ENCODE data around the gene SRRM2. TPM values are rescaled to one million over a fixed set of nuclear protein-coding genes. Genes with fewer than 3 reads are reported as not detected.

The SRRM2 gene
- total RNA-seq, 1 donor = 130 TPM

DNA sequence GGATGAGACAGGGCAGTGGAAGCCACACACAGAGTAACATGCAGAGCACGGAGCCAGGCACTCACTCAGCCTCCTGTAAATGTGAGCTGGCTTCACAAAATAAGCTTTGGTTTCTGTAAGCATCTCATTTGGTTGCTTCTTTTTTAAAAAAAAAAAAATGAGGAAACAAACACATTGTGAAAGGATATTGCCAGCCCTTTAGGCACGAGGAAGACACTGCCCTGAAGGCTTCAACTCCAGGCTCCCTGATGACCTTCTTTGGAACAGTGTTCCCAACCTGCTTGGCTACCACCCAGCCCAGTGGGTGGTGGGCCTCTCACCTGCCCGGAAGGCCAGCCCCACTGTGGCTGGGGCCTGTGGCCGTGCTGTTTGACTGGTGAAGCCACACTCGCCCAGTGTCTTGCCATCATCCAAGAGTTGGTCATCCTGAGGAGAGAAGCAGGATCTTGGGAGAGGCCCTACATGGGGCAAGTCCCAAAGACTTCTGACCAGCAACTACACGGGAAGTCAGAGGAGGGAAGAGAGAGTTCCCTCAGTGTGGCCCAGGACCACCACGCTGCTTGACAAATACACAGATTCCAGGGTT lies 22.8 kb downstream of the SRRM2 start:
- DNase-seq (ENCODE audit: low read depth in 2 of 3, low spot score in 2 of 3) = no peak

DNA sequence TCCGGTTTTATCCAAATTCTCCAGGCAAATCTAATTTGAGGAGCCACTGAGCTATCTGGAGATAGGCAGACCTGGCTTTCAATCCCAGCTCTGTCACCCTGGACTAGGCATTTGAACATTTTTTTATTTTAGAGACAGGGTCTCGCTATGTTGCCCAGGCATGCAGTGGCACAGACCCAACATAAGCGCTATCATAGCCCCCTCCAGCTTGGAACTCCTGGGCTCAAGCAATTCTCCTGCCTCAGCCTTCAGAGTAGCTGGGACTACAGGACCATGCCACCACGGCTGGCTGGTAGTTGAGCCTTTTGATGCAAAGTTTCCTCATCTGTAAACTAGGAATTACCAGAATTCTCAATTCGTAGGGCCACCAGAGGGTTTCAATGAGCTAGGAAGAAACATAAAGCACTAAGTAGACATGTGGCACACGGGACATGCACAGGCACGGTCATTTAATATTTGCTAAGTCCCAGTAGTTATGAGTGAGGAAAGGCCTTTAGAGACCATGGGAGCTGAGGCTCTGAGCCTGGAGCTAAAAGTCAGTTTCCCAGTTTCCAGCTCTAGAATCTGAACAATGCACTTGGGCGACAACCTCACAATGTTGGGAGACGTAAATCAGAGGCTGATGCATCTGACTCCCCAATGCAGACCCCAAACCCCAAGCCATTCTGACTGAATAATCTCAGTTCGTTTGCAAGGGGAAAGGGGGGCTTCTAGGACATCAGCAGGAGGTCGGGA lies 23.5 kb downstream of the SRRM2 start:
- no peak for DNase-seq (ENCODE audit: low read depth in 2 of 3, low spot score in 2 of 3)

- DNase-seq (ENCODE audit: low read depth in 2 of 3, low spot score in 2 of 3) = no peak
Measured at GRCh38 chr16:2776500-2777139, 24.2 kb downstream of the SRRM2 start.

GRCh38 chr16:2777231-2777902 lies 24.9 kb downstream of the SRRM2 start, which contains the start of gene ELOB:
TSS of gene ELOB (minus strand) at chr16:2777280. CDS start at chr16:2777239, 41 bp downstream.
- peak; percentile 81 to 91 (median 89) for DNase-seq (ENCODE audit: low read depth in 2 of 3, low spot score in 2 of 3)

DNA sequence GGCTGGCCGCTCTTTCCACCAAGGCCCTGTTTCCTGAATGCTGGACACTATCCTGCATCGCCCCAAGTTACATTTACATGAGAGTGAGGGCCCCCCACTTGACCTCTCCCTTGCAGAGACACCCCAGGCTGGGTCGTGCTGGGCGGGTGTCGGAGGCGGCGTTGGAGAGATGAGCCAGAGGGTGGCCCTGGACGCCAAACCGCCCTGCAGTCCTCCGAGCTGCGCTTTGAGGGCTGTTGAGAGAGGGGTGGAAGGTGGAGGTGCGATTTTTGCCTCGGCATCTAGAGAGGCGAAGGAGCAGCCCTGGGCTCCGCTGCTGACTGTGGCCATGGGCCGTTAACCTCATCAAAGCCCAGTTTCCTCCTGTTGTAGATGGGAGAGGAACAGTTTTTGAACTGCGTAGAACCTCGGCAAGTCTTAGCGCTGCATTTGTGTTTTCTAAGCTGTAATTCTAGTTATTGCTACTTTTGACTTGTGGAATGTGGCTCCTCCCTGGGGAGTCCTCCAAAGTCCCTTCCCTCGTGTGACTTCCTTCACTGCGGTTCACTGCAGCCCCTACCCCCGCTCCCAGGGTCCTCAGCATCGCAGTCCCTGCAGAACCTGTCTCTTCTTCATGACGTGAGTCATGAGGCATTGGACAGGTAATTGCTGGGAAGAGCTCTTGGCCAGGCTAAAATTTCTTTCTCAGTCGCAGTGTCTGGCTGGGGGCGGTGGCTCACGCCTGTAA lies 25.6 kb downstream of the SRRM2 start:
- DNase-seq (ENCODE audit: low read depth in 2 of 3, low spot score in 2 of 3) = peak; percentile 35 to 37 (median 36)

DNA sequence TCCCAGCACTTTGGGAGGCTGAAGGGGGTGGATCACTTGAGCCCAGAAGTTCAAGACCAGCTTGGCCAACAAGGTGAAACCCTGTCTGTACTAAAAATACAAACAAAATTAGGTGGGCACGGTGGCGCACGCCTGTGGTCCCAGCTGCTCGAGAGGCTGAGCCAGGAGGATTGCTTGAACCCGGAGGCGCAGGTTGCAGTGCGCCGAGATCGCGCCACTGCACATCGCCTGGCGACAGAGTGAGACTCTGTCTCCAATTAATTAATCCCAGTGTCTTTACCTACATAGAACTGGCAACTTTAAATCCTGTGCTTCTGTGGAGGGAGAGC lies 26.2 kb downstream of the SRRM2 start:
- DNase-seq (ENCODE audit: low read depth in 2 of 3, low spot score in 2 of 3) = no peak

GRCh38 chr16:2779151-2779920 lies 26.9 kb downstream of the SRRM2 start:
- DNase-seq (ENCODE audit: low read depth in 2 of 3, low spot score in 2 of 3) = no peak

GRCh38 chr16:2779978-2780898 lies 27.8 kb downstream of the SRRM2 start:
- DNase-seq (ENCODE audit: low read depth in 2 of 3, low spot score in 2 of 3) = no peak

- DNase-seq (ENCODE audit: low read depth in 2 of 3, low spot score in 2 of 3) = no peak
Measured at GRCh38 chr16:2782583-2783351, 30.3 kb downstream of the SRRM2 start.

DNA sequence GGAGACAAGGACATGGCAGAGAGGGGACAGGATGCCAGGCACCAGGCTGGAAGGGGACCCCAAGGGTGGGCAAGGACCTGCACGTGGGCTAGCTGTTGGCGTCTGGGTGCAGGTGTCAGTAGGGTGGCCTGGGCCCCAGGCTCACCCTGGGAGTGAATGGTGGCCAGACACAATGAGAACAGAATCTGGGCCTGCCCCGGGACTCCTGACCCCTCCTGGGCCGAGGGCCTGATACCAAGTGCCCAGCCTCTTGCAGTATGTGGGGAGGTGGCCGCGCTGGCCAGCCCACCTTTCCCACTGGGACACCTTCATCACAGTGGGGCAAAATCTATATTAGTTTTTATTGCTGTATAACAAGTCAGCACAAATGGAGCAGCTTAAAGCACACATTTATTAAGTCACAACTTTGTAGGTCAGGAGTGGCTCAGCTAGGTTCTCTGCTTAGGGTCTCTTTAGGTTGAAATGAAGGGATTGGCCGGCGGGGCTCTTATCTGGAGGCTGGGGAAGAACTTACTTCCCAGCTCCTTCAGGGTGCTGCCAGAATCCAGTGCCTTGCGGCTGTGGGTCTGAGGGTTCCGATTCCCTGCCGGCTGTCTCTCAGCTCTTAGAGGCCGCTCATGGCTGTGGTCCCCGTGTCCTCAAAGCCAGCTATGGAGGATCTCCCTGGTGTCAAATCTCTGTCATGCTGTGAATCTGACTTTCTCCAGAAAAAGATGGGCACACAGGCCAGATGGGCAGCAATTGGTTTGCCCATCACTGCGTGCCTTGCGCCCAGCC lies 31.3 kb downstream of the SRRM2 start:
- DNase-seq (ENCODE audit: low read depth in 2 of 3, low spot score in 2 of 3) = no peak

GRCh38 chr16:2784358-2785100 lies 32.1 kb downstream of the SRRM2 start:
- DNase-seq (ENCODE audit: low read depth in 2 of 3, low spot score in 2 of 3) = no peak

DNA sequence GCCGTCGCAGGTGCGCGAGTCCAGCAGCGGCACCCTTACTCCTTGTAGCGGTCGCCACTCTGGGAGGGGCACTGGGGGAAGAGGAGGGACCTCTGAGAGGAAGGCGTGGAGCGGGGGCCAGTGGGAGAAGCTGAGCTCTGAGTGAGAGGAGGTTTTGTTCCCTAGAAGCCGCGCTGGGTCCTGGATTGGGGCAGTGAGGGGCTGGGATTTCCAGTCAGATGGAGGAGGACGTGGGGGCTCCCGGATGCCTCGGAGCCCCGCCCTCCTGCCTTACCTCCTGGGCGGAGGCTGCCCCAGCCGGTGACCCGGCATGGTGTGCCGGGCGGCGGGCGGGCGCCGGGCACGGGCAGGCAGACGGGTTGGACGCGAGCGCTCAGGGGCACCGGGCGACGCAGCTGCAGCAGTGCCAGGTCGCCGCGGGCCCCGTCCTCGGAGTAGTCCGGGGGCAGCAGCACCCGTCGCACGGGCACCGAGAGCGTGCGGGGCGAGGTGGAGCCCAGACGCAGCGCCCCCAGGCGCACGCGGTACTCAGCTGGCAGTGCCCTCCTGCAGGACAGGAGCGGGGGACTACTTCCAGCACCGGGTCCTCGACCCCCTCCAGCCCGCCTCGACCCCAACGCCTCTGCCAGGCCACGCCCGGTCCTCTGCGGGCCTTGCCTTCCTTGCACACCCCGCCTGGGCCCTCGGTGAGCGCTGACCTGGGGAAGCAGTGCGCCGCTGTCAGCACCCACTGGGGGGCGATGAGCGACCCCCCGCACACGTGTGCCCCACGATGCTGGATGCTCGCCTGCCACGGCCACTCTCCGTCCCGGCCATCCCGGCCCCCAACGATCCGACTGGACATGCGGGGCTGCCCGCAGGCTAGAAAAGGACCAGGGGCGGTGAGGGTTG lies 32.9 kb downstream of the SRRM2 start:
- peak in 1 of 3 donors; percentile 20 for DNase-seq (ENCODE audit: low read depth in 2 of 3, low spot score in 2 of 3)

DNA sequence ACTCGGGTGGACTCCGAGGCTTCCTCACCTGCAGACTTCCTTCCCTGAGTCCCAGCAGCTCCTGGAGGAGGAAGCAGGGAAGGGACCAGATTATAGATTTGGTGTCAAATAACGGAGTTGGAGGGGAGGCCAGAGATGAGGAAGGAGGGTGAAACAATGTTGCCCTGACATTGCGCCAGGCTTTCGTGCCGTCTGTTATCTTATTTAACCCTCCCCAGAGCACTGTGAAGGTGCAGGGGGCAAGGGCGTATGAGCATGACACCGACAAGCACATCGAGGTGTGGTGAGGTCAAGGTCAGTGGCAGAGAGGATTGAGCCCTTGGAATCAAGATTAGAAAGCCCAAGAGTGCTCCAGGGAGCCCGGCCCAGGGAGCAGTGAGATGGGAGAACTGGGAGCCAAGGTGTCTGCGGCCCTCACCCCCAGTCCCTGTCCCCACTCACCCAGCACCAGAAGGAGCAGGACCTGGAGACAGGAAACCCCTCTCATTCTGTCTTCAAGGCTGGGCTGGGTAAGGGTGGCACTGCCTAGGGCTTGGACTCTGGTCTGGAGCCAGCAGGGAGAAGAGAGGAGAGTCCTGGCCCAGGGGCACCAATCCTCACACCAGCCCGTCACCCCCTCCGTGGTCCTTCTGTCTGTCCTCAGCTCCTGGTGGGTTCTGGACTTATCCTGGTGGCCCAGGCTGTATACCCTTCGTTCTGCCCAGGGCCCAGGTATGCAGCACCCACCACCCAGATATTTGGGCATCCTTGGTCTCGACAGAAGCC lies 33.8 kb downstream of the SRRM2 start:
- DNase-seq (ENCODE audit: low read depth in 2 of 3, low spot score in 2 of 3) = no peak

DNA sequence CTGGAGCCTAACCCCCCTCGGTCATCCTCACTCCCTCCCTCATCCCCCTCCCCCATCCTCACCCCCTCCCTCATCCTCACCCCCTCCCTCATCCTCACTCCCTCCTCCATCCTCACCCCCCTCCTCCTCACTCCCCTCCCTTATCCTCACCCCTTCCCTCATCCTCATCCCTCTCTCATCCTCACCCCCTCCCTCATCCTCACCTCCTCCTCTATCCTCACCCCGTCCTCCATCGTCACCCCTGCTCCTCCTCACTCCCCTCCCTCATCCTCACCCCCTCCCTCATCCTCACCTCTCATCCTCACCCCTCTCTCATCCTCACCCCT lies 34.4 kb downstream of the SRRM2 start:
- DNase-seq (ENCODE audit: low read depth in 2 of 3, low spot score in 2 of 3) = no peak

- no peak for DNase-seq (ENCODE audit: low read depth in 2 of 3, low spot score in 2 of 3)
Measured at GRCh38 chr16:2787406-2787805, 35.0 kb downstream of the SRRM2 start, which contains the start of gene PRSS33. TSS of gene PRSS33 (minus strand) at chr16:2787560. CDS start at chr16:2786547, 1,013 bp downstream.

Measured in hematopoietic multipotent progenitor cell (in vitro differentiated cells).